ENCODE measurements around the gene CEP72.

Gene CEP72

DNA sequence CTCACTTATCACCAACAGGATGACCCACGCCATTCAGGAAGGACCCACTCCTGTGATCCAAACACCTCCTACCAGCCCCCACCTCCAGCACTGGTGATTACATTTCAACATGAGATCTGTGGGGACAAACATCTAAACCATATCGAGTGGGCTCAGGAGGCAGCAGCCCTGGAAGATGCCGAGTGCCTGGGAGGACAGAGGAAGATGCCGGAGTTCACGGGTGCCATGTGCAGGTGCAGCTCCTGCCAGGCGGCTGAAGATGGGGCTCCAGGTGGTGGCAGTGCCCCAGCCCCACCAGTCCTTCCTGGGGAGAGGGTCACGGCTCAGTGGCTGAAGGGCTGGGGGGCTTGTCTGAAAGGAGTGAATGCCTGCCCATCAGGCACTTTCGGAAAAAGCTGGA is 6.1 kb upstream of the CEP72 start:
- H3K27ac ChIP-seq (ENCODE audit: low read depth, low read length): no peak overlapping the region
- H3K27me3 ChIP-seq (ENCODE audit: control insufficient read depth, low read length): no peaks in the 10 kb centered on the region; the same call in 1 of the 2 replicates
- H3K4me2 ChIP-seq (ENCODE audit: low read length): no peak overlapping the region
- H3F3A ChIP-seq (ENCODE audit: control insufficient read depth, insufficient read depth): no peaks in the 10 kb centered on the region
- H4K20me1 ChIP-seq (ENCODE audit: control insufficient read depth, insufficient read depth, low read depth, low read length): peaks cover 4% of the 10 kb centered on the region; the same call in 1 of the 2 replicates
- no peaks in the 10 kb centered on the region for H3K9me3 ChIP-seq (ENCODE audit: control insufficient read depth, insufficient read depth, low read length)
- no peaks in the 10 kb centered on the region for H3K79me2 ChIP-seq (ENCODE audit: control insufficient read depth, low read length)
- H3K4me1 ChIP-seq (ENCODE audit: control insufficient read depth, low read length): peaks cover 11% of the 10 kb centered on the region
- no peak overlapping the region for H3K4me3 ChIP-seq (ENCODE audit: low read length)
- H3K36me3 ChIP-seq (ENCODE audit: control insufficient read depth, low read length): no peaks in the 10 kb centered on the region
- no peaks in the 10 kb centered on the region for H3K9me2 ChIP-seq (replicated peaks; ENCODE audit: control insufficient read depth, low read length)
- TF ChIP-seq CTCF (IDR thresholded peaks at IDR 0.05; ENCODE audit: low read depth, low read length, poor library complexity, severe bottlenecking) (no peak), EZH2phosphoT487 (IDR thresholded peaks at IDR 0.05; ENCODE audit: borderline replicate concordance, low read length) (no peak)

- no peaks in the 10 kb centered on the region; the same call in 1 of the 2 replicates for H3K27me3 ChIP-seq (ENCODE audit: control insufficient read depth, low read length)
- no peaks in the 10 kb centered on the region for H3K79me2 ChIP-seq (ENCODE audit: control insufficient read depth, low read length)
- no peak overlapping the region for H3K27ac ChIP-seq (ENCODE audit: low read depth, low read length)
- H3K4me2 ChIP-seq (ENCODE audit: low read length): peak overlapping the region; percentile 26
- H3K4me1 ChIP-seq (ENCODE audit: control insufficient read depth, low read length): peaks cover 16% of the 10 kb centered on the region
- peaks cover 4% of the 10 kb centered on the region; the same call in 1 of the 2 replicates for H4K20me1 ChIP-seq (ENCODE audit: control insufficient read depth, insufficient read depth, low read depth, low read length)
- no peaks in the 10 kb centered on the region for H3K9me3 ChIP-seq (ENCODE audit: control insufficient read depth, insufficient read depth, low read length)
- no peak overlapping the region for H3K4me3 ChIP-seq (ENCODE audit: low read length)
- TF ChIP-seq CTCF (IDR thresholded peaks at IDR 0.05; ENCODE audit: low read depth, low read length, poor library complexity, severe bottlenecking): no peak
- TF ChIP-seq EZH2phosphoT487 (IDR thresholded peaks at IDR 0.05; ENCODE audit: borderline replicate concordance, low read length): no peak
- no peaks in the 10 kb centered on the region for H3K9me2 ChIP-seq (replicated peaks; ENCODE audit: control insufficient read depth, low read length)
- no peaks in the 10 kb centered on the region for H3F3A ChIP-seq (ENCODE audit: control insufficient read depth, insufficient read depth)
- no peaks in the 10 kb centered on the region for H3K36me3 ChIP-seq (ENCODE audit: control insufficient read depth, low read length)
Observed at GRCh38 chr5:606526-607399, 5.4 kb upstream of the CEP72 start.

DNA sequence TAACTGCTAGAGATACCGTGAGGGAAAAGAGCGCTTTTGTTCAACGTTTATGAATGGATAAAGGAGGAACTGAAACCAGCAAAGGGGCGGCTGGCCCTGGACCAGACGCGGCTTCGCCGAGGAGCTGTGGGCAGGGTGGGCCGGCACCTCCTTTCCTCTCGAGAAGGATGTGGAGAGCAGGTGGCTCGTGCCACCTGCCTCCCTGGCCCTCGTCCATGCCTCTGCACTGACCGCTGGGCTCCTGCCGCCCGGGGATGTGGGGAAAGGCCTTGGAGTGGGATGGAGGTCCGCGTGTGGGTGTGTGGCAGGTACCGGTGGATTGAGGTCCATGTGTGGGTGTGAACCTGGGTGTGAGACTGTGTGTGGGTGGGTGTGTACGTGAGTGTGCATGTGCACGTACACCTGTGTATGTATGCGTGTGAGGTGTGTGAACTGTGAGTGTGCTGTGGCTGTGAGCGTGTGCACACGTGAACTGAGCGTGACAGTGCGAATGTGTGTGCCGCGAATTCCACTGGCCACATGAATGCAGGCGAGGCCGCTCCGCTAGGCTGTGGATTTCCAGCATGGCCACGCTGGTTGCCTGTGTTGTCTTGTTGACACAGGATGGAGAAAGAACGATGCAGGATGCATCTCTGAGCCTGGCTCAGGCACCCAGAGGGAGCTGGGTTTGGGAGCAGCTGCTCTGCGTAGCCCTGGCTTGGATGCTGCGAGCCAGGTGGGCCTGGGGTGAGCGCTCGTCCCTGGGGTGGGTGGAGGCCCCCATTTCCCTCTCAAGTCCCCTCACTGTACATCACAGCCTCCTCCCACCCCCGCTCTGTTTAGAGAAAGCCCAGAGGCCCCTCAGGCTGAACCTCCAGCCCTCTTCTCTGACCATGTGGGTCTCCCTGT is 4.4 kb upstream of the CEP72 start:
- Histone ChIP-seq H3K4me2 (ENCODE audit: low read length) (peak overlapping the region; percentile 26), H3K9me3 (ENCODE audit: control insufficient read depth, insufficient read depth, low read length) (no peaks in the 10 kb centered on the region; the same call in 1 of the 2 replicates), H3K4me3 (ENCODE audit: low read length) (no peak overlapping the region), H4K20me1 (ENCODE audit: control insufficient read depth, insufficient read depth, low read depth, low read length) (peaks cover 4% of the 10 kb centered on the region; the same call in 1 of the 2 replicates), H3K27ac (ENCODE audit: low read depth, low read length) (no peak overlapping the region), H3K79me2 (ENCODE audit: control insufficient read depth, low read length) (peaks cover 6% of the 10 kb centered on the region), H3K27me3 (ENCODE audit: control insufficient read depth, low read length) (no peaks in the 10 kb centered on the region; the same call in 1 of the 2 replicates), H3K9me2 (replicated peaks; ENCODE audit: control insufficient read depth, low read length) (no peaks in the 10 kb centered on the region), H3F3A (ENCODE audit: control insufficient read depth, insufficient read depth) (no peaks in the 10 kb centered on the region), H3K4me1 (ENCODE audit: control insufficient read depth, low read length) (peaks cover 16% of the 10 kb centered on the region), H3K36me3 (ENCODE audit: control insufficient read depth, low read length) (peaks cover under 1% of the 10 kb centered on the region; the same call in 1 of the 2 replicates)
- no peak for TF ChIP-seq EZH2phosphoT487 (IDR thresholded peaks at IDR 0.05; ENCODE audit: borderline replicate concordance, low read length)
- TF ChIP-seq CTCF (IDR thresholded peaks at IDR 0.05; ENCODE audit: low read depth, low read length, poor library complexity, severe bottlenecking): no peak
